Measurements from ENCODE around the gene EML1. TPM values are rescaled to one million over a fixed set of nuclear protein-coding genes. Genes with fewer than 3 reads are reported as not detected.

Gene EML1
- total RNA-seq, 1 donor from 2014 or later = 57.2 TPM

DNA sequence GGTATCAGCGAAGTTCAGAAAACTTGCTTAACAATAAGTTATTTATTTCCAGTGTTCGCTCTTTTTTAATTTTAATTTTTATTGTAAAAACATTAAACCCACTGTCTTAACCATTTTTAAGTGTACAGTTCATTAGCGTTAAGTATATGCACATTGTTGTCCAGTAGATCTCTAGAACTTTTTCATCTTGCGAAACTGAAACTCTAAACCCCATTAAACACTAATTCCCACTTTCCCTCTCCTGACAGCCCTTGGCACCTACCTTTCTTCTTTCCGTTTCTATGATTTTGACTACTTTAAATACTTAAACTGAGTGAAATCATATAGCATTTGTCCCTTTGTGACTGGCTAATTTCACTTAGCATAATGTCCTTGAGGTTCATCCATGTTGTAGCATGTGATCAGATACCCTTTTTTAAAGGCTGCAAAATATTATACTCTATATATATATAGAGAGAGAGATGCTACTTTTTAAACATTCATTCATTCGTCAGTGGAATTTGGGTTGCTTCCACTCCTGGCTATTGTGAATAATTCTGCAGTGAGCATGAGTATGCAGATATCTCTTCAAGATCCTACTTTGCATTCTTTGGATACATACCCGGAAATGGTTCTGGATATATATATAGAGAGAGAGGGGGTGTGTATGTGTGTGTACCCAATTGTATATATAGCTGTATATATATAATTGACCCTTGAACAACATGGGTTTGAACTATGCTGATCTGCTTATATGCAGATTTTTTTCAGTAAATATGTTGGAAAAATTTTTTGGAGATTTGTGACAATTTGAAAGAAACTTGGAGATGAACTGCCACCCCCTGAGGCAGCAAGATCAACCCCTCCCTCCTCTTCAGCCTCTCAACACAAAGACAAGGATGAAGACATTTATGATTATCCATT lies 197.3 kb downstream of the EML1 start:
- DNase-seq (ENCODE audit: low spot score) = no peak
- H3K27ac ChIP-seq = no peak overlapping the region
- H3K4me3 ChIP-seq = no peak overlapping the region
- no peak overlapping the region for H3K9ac ChIP-seq
- no peak overlapping the region for H3K27ac Mint-ChIP-seq
- H3K4me1 ChIP-seq = peaks cover under 1% of the 10 kb centered on the region
- peaks cover 5% of the 10 kb centered on the region for H4K20me1 ChIP-seq (ENCODE audit: low read depth)
- no peak overlapping the region for H3K4me3 Mint-ChIP-seq
- no peaks in the 10 kb centered on the region for H3K27me3 ChIP-seq
- peaks cover 58% of the 10 kb centered on the region for H3K79me2 ChIP-seq (ENCODE audit: low read depth)
- peaks cover 36% of the 10 kb centered on the region for H3K36me3 Mint-ChIP-seq
- no peak overlapping the region for H2AFZ ChIP-seq (replicated peaks)
- no peaks in the 10 kb centered on the region for H3K36me3 ChIP-seq
- H3F3A ChIP-seq (ENCODE audit: low read depth) = no peaks in the 10 kb centered on the region
- no peaks in the 10 kb centered on the region for H3K4me1 Mint-ChIP-seq
- no peak overlapping the region for H3K4me2 ChIP-seq
- peaks cover 57% of the 10 kb centered on the region for H3K9me3 Mint-ChIP-seq
- TF ChIP-seq EZH2 (IDR thresholded peaks at IDR 0.05) (no peak), EZH2phosphoT487 (IDR thresholded peaks at IDR 0.05) (no peak)
- TF ChIP-seq, protein P1, sequence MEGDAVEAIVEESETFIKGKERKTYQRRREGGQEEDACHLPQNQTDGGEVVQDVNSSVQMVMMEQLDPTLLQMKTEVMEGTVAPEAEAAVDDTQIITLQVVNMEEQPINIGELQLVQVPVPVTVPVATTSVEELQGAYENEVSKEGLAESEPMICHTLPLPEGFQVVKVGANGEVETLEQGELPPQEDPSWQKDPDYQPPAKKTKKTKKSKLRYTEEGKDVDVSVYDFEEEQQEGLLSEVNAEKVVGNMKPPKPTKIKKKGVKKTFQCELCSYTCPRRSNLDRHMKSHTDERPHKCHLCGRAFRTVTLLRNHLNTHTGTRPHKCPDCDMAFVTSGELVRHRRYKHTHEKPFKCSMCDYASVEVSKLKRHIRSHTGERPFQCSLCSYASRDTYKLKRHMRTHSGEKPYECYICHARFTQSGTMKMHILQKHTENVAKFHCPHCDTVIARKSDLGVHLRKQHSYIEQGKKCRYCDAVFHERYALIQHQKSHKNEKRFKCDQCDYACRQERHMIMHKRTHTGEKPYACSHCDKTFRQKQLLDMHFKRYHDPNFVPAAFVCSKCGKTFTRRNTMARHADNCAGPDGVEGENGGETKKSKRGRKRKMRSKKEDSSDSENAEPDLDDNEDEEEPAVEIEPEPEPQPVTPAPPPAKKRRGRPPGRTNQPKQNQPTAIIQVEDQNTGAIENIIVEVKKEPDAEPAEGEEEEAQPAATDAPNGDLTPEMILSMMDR (IDR thresholded peaks at IDR 0.05) = no peak
- peaks cover 3% of the 10 kb centered on the region for H3K9me3 ChIP-seq (ENCODE audit: low read depth)
- H3K27me3 Mint-ChIP-seq (ENCODE audit: insufficient read depth, low read depth) = peaks cover 2% of the 10 kb centered on the region

DNA sequence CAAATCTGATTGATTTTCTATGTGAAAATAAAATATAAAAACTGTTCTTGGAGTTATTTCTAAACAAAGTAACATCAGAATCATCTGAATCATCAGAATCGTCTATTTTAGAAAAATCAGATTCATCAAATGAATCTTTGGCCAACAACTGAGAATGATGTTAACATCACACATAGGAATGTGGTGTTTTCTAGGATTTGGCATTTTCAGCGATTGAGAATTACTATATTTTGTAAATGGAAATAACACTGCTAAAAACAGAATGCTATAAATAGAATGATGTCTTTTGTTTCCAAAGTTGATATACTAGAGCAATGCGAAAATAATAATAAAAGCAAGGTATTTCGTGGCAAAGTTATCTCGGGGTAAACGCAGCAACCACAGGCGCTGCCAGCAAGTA lies 198.1 kb downstream of the EML1 start:
- Histone ChIP-seq H2AFZ (replicated peaks) (no peak overlapping the region), H3K4me3 (no peak overlapping the region), H3K4me2 (no peak overlapping the region), H3K79me2 (ENCODE audit: low read depth) (peaks cover 59% of the 10 kb centered on the region), H3K4me1 (peaks cover 3% of the 10 kb centered on the region), H4K20me1 (ENCODE audit: low read depth) (peaks cover 6% of the 10 kb centered on the region), H3K36me3 (no peaks in the 10 kb centered on the region), H3K27me3 (no peaks in the 10 kb centered on the region), H3K9ac (no peak overlapping the region), H3F3A (ENCODE audit: low read depth) (no peaks in the 10 kb centered on the region), H3K9me3 (ENCODE audit: low read depth) (peaks cover 2% of the 10 kb centered on the region), H3K27ac (no peak overlapping the region)
- Mint-ChIP-seq H3K27ac (no peak overlapping the region), H3K27me3 (ENCODE audit: insufficient read depth, low read depth) (peaks cover 2% of the 10 kb centered on the region), H3K36me3 (peaks cover 35% of the 10 kb centered on the region), H3K4me3 (no peak overlapping the region), H3K4me1 (no peaks in the 10 kb centered on the region), H3K9me3 (peaks cover 54% of the 10 kb centered on the region)
- DNase-seq (ENCODE audit: low spot score) = no peak
- no peak for TF ChIP-seq EZH2phosphoT487 (IDR thresholded peaks at IDR 0.05)
- TF ChIP-seq EZH2 (IDR thresholded peaks at IDR 0.05) = no peak
- TF ChIP-seq, protein P1 (IDR thresholded peaks at IDR 0.05) = no peak

Small RNA genes within 50 kb of the gene (small RNA-seq; reads per million reads assigned to genes)
- not detected for gene RNU1-47P

Other genes starting within 250 kb of the EML1 start
- gene CCDC85C, start 189.2 kb upstream of the EML1 start, total RNA-seq (ENCODE audit: low replicate concordance) = 19.0 and 41.3 TPM in 2 replicates
- 0.32 and 1.2 TPM in 2 replicates for gene HHIPL1, start 148.3 kb upstream of the EML1 start, total RNA-seq (ENCODE audit: low replicate concordance)
- gene CYP46A1, start 109.1 kb upstream of the EML1 start, total RNA-seq (ENCODE audit: low replicate concordance) = 0.77 and 1.1 TPM in 2 replicates

All from neural progenitor cell (in vitro differentiated cells).